Measurements from ENCODE around the gene PLK4.
"Not testable (repeated sequence)": the region's sequence is repeated elsewhere in the genome, so short reads cannot be mapped to it uniquely, and the experiment has no call there.

The PLK4 gene

GRCh38 chr4:127857641-127858040 lies 23.1 kb upstream of the PLK4 start:
- DNase-seq (ENCODE audit: insufficient read length), result no peak
- no peak for TF ChIP-seq POLR2A (IDR thresholded peaks at IDR 0.05; ENCODE audit: low read depth, low read length)
- TF ChIP-seq TAF1 (IDR thresholded peaks at IDR 0.05; ENCODE audit: borderline replicate concordance, low read depth, low read length), result no peak
- no peak for TF ChIP-seq POLR2AphosphoS5 (IDR thresholded peaks at IDR 0.05; ENCODE audit: low read depth, low read length)
- FAIRE-seq, result no peak

GRCh38 chr4:127868196-127868595 lies 12.5 kb upstream of the PLK4 start:
- no peak for TF ChIP-seq TAF1 (IDR thresholded peaks at IDR 0.05; ENCODE audit: borderline replicate concordance, low read depth, low read length)
- DNase-seq (ENCODE audit: insufficient read length), result no peak
- FAIRE-seq, result no peak

- no peak for DNase-seq (ENCODE audit: insufficient read length)
- FAIRE-seq, result no peak
- TF ChIP-seq POLR2AphosphoS5 (IDR thresholded peaks at IDR 0.05; ENCODE audit: low read depth, low read length) (no peak), POLR2A (IDR thresholded peaks at IDR 0.05; ENCODE audit: low read depth, low read length) (no peak), TAF1 (IDR thresholded peaks at IDR 0.05; ENCODE audit: borderline replicate concordance, low read depth, low read length) (no peak)
These were observed 10.4 kb upstream of the PLK4 start for GRCh38 chr4:127870281-127870680.

GRCh38 chr4:127870688-127871087 lies 10.0 kb upstream of the PLK4 start:
- TF ChIP-seq POLR2A (IDR thresholded peaks at IDR 0.05; ENCODE audit: low read depth, low read length) (no peak), TAF1 (IDR thresholded peaks at IDR 0.05; ENCODE audit: borderline replicate concordance, low read depth, low read length) (no peak), POLR2AphosphoS5 (IDR thresholded peaks at IDR 0.05; ENCODE audit: low read depth, low read length) (no peak)
- DNase-seq (ENCODE audit: insufficient read length) (no peak), FAIRE-seq (no peak)

GRCh38 chr4:127875791-127876190 lies 4.9 kb upstream of the PLK4 start:
- FAIRE-seq (no peak), DNase-seq (ENCODE audit: insufficient read length) (no peak)
- no peak for TF ChIP-seq TAF1 (IDR thresholded peaks at IDR 0.05; ENCODE audit: borderline replicate concordance, low read depth, low read length)
- TF ChIP-seq POLR2A (IDR thresholded peaks at IDR 0.05; ENCODE audit: low read depth, low read length), result no peak
- no peak for TF ChIP-seq POLR2AphosphoS5 (IDR thresholded peaks at IDR 0.05; ENCODE audit: low read depth, low read length)

GRCh38 chr4:127881563-127881864 lies 821 bp downstream of the PLK4 start:
- TF ChIP-seq POLR2A (IDR thresholded peaks at IDR 0.05; ENCODE audit: low read depth, low read length), result no peak
- no peak for TF ChIP-seq TAF1 (IDR thresholded peaks at IDR 0.05; ENCODE audit: borderline replicate concordance, low read depth, low read length)
- TF ChIP-seq POLR2AphosphoS5 (IDR thresholded peaks at IDR 0.05; ENCODE audit: low read depth, low read length), result no peak
- FAIRE-seq (no peak), DNase-seq (ENCODE audit: insufficient read length) (no peak)

- no peak for TF ChIP-seq POLR2A (IDR thresholded peaks at IDR 0.05; ENCODE audit: low read depth, low read length)
- no peak for TF ChIP-seq TAF1 (IDR thresholded peaks at IDR 0.05; ENCODE audit: borderline replicate concordance, low read depth, low read length)
- no peak for TF ChIP-seq POLR2AphosphoS5 (IDR thresholded peaks at IDR 0.05; ENCODE audit: low read depth, low read length)
- DNase-seq (ENCODE audit: insufficient read length), result no peak
- FAIRE-seq, result no peak
These were observed 7.9 kb downstream of the PLK4 start for GRCh38 chr4:127888559-127888958.

GRCh38 chr4:127889903-127890302 lies 9.2 kb downstream of the PLK4 start:
- FAIRE-seq (peak; percentile 48), DNase-seq (ENCODE audit: insufficient read length) (no peak)
- TF ChIP-seq TAF1 (IDR thresholded peaks at IDR 0.05; ENCODE audit: borderline replicate concordance, low read depth, low read length), result no peak
- no peak for TF ChIP-seq POLR2A (IDR thresholded peaks at IDR 0.05; ENCODE audit: low read depth, low read length)
- TF ChIP-seq POLR2AphosphoS5 (IDR thresholded peaks at IDR 0.05; ENCODE audit: low read depth, low read length), result no peak

- TF ChIP-seq POLR2A (IDR thresholded peaks at IDR 0.05; ENCODE audit: low read depth, low read length) (no peak), TAF1 (IDR thresholded peaks at IDR 0.05; ENCODE audit: borderline replicate concordance, low read depth, low read length) (no peak), POLR2AphosphoS5 (IDR thresholded peaks at IDR 0.05; ENCODE audit: low read depth, low read length) (no peak)
- FAIRE-seq (no peak), DNase-seq (ENCODE audit: insufficient read length) (no peak)
These were observed 15.4 kb downstream of the PLK4 start for GRCh38 chr4:127896069-127896468.

GRCh38 chr4:127896528-127896927 lies 15.8 kb downstream of the PLK4 start:
- no peak for FAIRE-seq
- TF ChIP-seq POLR2AphosphoS5 (IDR thresholded peaks at IDR 0.05; ENCODE audit: low read depth, low read length) (no peak), POLR2A (IDR thresholded peaks at IDR 0.05; ENCODE audit: low read depth, low read length) (no peak), TAF1 (IDR thresholded peaks at IDR 0.05; ENCODE audit: borderline replicate concordance, low read depth, low read length) (no peak)
- no peak for DNase-seq (ENCODE audit: insufficient read length)

- not testable (repeated sequence) for DNase-seq (ENCODE audit: insufficient read length); FAIRE-seq
These were observed 19.0 kb downstream of the PLK4 start for GRCh38 chr4:127899682-127900081.

- DNase-seq (ENCODE audit: insufficient read length) (no peak), FAIRE-seq (no peak)
- TF ChIP-seq TAF1 (IDR thresholded peaks at IDR 0.05; ENCODE audit: borderline replicate concordance, low read depth, low read length) (no peak), POLR2A (IDR thresholded peaks at IDR 0.05; ENCODE audit: low read depth, low read length) (no peak), POLR2AphosphoS5 (IDR thresholded peaks at IDR 0.05; ENCODE audit: low read depth, low read length) (no peak)
These were observed 24.3 kb downstream of the PLK4 start for GRCh38 chr4:127905029-127905428.

GRCh38 chr4:127916512-127916911 lies 35.8 kb downstream of the PLK4 start:
- FAIRE-seq (no peak), DNase-seq (ENCODE audit: insufficient read length) (no peak)
- TF ChIP-seq TAF1 (IDR thresholded peaks at IDR 0.05; ENCODE audit: borderline replicate concordance, low read depth, low read length) (no peak), POLR2A (IDR thresholded peaks at IDR 0.05; ENCODE audit: low read depth, low read length) (no peak), POLR2AphosphoS5 (IDR thresholded peaks at IDR 0.05; ENCODE audit: low read depth, low read length) (no peak)
